ENCODE results near the gene CYP4F2.
"Not testable (repeated sequence)": the region's sequence is repeated elsewhere in the genome, so short reads cannot be mapped to it uniquely, and the experiment has no call there.

DNA sequence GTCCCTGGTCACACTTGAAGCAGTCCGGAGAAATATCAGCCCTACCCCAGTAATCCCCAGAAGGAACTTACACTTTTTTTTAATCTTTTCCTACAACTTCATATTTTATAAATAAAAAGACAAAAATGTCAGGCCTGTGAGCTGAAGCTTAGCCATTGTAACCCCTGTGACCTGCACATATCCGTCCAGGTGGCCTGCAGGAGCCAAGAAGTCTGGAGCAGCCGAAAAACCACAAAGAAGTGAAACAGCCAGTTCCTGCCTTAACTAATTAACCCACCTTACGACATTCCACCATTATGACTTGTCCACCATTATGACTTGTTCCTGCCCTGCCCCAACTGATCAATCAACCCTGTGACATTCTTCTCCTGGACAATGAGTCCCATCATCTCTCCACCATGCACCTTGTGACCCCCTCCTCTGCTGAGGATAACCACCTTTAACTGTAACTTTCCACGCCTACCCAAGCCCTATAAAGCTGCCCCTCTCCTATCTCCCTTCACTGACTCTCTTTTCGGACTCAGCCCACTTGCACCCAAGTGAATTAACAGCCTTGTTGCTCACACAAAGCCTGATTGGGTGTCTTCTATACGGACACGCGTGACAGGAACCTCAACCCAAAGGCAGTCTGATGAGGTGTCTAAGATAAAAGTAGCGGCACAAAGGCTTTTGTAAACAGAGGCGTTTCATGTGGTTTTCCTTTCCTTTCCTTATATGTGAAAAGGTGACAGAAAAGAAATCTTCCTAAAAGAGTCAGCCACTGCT lies 62.1 kb downstream of the CYP4F2 start:
- TF ChIP-seq JUN (IDR thresholded peaks at IDR 0.05; ENCODE audit: borderline replicate concordance, insufficient read depth, insufficient read length, low read depth); POLR2A (IDR thresholded peaks at IDR 0.05; ENCODE audit: low read depth, low read length); EZH2 (IDR thresholded peaks at IDR 0.05; ENCODE audit: borderline replicate concordance, low read depth, low read length, severe bottlenecking); POLR2AphosphoS5 (IDR thresholded peaks at IDR 0.05; ENCODE audit: insufficient read depth, low read depth, low read length): not testable (repeated sequence)
- TF ChIP-seq, protein P1, sequence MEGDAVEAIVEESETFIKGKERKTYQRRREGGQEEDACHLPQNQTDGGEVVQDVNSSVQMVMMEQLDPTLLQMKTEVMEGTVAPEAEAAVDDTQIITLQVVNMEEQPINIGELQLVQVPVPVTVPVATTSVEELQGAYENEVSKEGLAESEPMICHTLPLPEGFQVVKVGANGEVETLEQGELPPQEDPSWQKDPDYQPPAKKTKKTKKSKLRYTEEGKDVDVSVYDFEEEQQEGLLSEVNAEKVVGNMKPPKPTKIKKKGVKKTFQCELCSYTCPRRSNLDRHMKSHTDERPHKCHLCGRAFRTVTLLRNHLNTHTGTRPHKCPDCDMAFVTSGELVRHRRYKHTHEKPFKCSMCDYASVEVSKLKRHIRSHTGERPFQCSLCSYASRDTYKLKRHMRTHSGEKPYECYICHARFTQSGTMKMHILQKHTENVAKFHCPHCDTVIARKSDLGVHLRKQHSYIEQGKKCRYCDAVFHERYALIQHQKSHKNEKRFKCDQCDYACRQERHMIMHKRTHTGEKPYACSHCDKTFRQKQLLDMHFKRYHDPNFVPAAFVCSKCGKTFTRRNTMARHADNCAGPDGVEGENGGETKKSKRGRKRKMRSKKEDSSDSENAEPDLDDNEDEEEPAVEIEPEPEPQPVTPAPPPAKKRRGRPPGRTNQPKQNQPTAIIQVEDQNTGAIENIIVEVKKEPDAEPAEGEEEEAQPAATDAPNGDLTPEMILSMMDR (IDR thresholded peaks at IDR 0.05; ENCODE audit: extremely low read depth in 1 of 2, insufficient read depth in 1 of 2, low read depth in 1 of 2, low read length in 2 of 2), result not testable (repeated sequence)

All from endothelial cell of umbilical vein (primary cell).